NCI-H1092 treated with DMSO at 0.1 percent for 48 hours (cell line): ENCODE results near the gene LIX1L.

Experiments used
- DNase-seq: peaks from one replicate; lab custom pipeline; 2025; lab: John Stamatoyannopoulos, UW

Gene LIX1L

GRCh38 chr1:145957443-145958319 is at the start of gene LIX1L:
Gene LIX1L (minus strand): TSS chr1:145958017. CDS start chr1:145957927, 90 bp downstream.
- DNase-seq: peak; percentile 98

- DNase-seq: no peak
Observed at GRCh38 chr1:146001709-146002108, 43.9 kb upstream of the LIX1L start.

DNA sequence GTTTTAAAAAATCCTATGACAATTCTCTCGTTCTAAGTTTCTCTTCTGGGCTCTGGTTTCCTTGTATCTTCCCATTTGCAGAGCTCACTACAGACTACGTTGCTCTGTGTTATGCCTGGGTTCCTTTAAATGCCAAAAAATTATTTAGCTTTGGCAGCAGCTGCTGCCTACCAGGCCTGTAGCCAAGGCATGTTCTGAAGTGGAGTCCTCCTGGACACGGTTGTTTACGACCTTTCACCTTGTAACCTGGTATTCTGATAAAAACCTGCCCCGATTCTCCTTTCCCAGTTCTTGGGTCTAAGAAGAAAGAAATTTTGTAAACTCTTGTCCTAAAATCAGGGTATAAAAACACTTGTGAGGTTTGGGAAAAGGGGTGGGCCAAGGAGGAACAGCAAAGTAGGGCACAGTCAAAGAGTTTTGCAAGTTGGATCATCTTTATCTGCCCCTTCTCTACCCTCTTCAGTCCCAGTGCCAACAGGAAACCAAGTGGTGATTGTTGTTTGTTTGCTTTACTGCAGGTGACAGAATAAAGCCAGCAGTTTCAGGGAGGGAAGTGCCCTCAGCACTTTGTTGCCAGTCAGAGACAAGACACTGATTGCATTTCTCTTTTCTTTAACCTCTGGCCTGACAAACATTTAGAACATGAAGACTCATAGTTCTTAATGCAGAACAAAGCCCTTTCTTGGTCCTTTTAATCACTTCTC is 41.7 kb upstream of the LIX1L start:
- DNase-seq: peak; percentile 97

DNA sequence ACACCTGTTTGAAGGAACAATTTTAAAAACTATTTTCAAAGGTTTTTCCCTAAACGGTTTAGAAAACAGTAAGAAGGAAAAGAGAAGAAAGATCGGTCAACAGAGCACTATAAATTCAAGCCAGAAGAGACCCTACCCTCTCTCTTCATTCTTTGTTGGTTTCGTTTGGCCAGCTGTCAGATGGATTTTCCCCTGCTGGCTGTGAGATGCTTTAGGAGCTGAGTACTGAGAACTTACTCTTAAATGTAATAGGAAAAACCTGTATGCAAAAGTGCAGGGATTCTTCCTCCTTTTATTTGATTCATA is 39.9 kb upstream of the LIX1L start:
- peak; percentile 56 for DNase-seq

- DNase-seq: peak; percentile 61
Observed at GRCh38 chr1:145997016-145997717, 39.4 kb upstream of the LIX1L start.

- DNase-seq: peak; percentile 99
Observed at GRCh38 chr1:145996433-145997015, 38.7 kb upstream of the LIX1L start, which contains the start of gene TXNIP. Gene TXNIP (minus strand): TSS chr1:145996579. CDS start chr1:145996266, 313 bp downstream.

- peak; percentile 45 for DNase-seq
Observed at GRCh38 chr1:145995964-145996432, 38.2 kb upstream of the LIX1L start.

DNA sequence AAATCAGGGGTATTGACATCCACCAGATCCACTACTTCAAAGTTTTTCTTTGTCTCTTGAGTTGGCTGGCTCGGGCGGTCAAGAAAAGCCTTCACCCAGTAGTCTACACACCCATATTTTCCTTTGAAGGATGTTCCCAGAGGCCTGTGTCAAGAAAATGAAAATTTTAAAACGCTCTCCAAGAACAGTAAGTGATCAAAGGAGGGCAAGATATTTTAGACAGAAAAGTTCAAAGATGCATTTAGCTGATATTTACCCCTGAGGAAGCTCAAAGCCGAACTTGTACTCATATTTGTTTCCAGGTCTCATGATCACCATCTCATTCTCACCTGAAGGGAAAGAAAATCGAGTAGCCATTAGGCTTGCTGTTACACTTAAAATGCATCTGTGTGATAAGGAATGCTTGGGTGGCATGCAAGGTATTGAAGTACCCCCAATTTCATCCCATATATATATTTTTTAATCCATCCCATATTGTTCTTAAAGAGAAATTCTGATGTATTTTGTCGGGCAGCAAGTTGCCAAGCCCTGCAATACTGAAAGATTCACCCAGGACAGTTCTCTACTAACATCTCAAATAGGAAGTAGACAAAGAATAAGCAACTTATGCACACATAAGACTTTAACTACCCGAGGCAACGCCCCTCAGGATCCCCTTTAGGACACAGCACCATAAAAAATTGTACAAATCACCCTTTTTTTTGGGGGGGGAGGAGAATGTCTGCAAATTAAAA is 37.5 kb upstream of the LIX1L start:
- no peak for DNase-seq

DNA sequence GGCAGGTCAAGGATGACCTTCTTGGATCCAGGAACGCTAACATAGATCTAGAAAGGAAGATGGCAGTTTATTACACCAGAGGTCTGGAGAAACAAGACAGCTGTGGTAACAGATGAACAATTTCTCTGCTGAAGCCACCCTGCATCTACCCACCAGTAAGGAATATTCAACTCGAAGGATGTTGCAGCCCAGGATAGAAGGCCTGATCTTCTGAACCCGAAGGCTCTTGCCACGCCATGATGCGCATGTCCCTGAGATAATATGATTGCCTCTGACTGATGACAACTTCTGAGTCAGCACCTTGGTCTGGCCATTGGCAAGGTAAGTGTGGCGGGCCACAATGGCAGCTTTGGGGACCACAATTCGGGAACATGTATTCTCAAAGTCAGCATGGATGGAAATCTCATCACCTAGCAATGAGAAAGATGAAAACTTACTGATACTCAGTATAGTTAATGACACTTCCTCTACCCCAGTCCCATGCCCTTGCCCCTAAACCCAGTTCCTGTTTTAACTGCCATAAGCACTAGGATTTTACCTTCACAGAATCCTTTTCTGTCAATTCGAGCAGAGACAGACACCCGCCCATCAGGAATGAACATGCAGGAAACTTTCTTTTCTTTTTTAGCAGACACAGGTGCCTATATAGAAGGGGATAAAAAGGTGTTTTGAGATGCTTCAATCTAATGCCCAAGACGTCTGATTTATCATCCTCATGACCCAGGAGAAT is 36.7 kb upstream of the LIX1L start:
- no peak for DNase-seq

DNA sequence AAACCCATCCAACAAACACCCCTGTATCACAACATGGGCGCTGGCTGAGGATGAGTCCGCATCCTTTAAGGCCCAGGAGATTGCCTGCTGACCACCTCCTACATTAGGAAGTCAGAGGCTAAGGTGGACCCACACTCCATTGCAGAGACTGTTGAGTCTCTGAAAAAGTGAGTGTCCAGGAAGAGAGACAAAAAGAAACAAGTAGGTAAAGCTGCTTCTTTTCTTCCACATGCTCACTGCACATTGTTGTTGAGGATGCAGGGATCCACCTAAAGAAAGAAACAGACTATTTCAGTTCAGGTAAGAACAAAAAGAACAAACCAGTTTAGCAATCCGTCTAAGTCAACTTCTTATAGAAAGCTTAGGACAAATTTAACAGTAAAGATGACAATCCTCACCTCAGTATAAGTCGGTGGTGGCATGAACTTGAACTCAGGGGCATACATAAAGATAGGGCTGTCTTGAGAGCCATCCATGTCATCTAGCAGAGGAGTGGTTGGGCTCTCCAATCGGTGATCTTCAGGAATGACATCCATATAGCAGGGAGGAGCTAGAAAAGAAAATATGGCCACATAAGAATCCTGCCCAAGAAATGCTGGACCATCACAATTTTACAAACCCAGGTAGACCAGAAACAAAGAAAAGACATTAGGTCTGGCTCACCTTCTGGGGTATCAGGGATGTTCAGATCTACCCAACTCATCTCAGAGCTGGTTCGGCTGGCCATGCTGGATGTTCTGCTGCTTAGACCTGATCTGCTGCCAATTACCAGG is 36.0 kb upstream of the LIX1L start:
- DNase-seq: no peak

DNA sequence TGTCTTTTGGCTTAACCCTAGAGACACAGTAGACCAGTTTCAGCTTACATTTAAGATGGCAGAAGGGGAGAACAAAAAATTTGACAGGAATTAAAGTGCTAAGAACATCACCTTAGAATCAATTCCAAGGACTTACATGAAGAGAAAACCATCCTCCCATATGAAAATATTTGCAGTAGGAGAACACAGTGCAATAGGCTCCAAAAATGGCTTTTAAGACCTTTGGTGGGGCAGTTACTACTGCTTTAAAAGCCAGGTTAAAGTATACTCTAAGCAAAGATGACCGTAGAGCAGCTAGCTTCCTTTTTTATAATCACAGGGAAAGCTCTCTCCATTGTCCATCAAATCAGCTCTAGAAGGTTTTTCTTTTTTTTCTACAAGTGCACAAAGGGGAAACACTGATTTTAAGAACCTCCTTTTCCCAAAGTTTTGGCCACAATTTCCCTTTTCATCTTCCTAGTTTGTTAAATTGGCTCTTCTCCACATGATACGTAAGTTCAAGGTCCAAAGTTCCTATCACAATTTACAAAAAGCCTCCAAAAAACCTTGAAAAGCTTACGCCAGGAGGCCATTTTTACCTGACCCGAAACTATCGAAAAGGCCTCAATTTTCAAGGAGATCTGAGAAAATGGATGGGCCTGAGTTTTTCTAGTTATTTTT is 35.3 kb upstream of the LIX1L start:
- DNase-seq: no peak

DNA sequence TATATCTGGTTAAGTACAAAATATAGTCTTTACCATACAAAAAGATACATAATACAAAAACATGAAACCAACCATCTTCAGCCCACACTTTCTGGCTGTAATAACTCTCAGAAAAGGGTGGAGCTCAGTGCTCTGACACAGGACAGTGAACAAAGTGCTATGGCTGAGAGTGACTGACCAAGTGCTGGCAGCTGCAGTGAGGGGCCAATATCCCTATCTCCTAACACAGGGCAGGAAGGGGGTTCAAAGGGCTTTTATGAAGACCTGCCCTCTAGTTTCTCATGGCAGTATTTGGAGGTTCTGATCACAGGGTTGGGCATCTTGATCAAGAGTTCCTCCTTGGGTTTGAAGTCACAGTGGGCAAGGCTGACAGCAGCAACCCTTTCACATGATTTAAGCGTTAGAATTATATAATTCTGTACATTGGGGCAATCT is 34.7 kb upstream of the LIX1L start:
- DNase-seq: no peak

DNA sequence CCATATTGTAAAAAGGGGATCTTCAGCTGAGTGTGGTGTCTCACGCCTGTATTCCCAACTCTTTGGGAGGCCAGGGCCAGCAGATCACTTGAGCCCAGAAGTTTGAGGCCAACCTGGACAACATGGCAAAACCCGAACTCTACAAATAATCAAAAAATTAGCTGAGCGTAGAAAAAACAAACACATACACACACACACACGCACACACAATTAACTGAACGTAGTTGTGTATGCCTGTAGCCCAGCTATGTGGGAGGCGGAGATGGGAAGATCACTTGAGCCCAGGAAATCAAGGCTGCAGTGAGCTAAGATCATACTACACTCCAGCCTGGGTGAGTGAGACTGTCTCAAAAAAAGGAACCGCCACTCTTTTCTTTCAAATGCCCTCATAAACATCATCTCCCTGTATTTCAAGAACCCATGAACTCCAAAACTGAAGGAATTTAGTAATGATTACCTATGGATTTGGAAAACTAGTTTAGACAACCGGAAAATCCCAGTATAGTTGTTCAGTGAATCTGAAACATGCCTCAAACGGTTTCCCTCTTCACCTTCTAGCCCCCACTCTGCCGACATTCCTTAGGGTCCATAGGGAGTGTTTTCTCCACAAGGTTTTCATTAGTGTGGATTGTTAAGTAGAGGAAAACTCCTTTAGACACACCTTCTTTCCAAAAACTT is 34.1 kb upstream of the LIX1L start:
- no peak for DNase-seq

DNA sequence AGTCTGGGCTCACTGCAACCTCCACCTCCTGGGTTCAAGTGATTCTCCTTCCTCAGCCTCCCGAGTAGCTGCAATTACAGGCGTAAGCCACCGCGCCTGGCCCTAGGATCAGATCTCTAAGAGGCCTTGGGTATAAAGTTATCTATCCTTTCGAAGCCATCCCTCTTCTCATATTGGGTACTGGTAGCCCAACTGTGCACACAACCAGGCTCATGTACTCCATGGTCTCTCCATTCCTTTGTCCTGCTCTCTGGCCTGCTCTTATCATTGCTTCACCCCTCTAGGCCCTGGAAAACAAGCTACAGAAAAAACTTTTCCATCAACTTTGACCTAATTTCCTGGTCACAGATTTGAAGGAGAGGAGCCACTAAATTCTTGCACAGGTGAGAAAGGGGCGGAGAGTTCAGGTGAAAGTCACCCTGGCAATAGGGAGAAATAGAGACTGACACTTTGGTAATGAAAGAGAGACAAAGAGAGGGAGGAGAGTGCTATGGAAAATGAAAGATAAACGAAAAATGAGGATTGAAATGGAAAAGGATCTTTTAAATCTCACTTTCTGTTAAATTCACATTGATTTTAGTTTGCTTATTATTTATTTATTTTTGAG is 32.5 kb upstream of the LIX1L start:
- peak; percentile 39 for DNase-seq

- no peak for DNase-seq
Observed at GRCh38 chr1:145988773-145989172, 31.0 kb upstream of the LIX1L start.

DNA sequence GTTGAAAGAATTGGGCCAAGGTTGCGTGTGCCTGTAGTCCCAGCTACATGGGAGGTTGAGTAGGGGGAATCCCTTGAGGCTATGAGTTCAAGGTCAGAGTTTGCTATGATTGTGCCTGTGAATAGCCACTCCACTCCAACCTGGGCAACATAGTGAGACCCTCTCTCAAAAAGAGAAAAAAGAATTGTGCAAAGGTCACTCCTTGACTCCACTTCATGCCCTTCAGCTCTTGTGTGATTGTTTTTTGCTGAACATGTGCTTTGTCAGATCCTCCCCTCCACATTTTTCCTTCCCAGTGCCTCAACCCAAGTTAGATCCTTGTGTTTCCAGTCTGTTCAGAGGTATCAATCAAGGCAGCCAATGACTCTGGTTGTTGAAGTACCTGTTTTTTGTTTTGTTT is 30.1 kb upstream of the LIX1L start:
- DNase-seq: no peak

- DNase-seq: no peak
Observed at GRCh38 chr1:145986551-145986950, 28.7 kb upstream of the LIX1L start.
